ENCODE measurements around the gene ZNF865. TPM values are rescaled to one million over a fixed set of nuclear protein-coding genes. Genes with fewer than 3 reads are reported as not detected.

Gene ZNF865
- total RNA-seq, 1 donor from 2014 or later, result 2.9 TPM

- no peak for DNase-seq (ENCODE audit: low read depth)
Observed at GRCh38 chr19:55656552-55656951, 51.1 kb downstream of the ZNF865 start.

GRCh38 chr19:55656988-55657747, 51.7 kb downstream of the ZNF865 start:
- DNase-seq (ENCODE audit: low read depth), result no peak

GRCh38 chr19:55658846-55659459, 53.5 kb downstream of the ZNF865 start:
- no peak for DNase-seq (ENCODE audit: low read depth)

GRCh38 chr19:55659822-55660221, 54.4 kb downstream of the ZNF865 start:
- no peak for DNase-seq (ENCODE audit: low read depth)

GRCh38 chr19:55660404-55660803, 55.0 kb downstream of the ZNF865 start:
- no peak for DNase-seq (ENCODE audit: low read depth)

- no peak for DNase-seq (ENCODE audit: low read depth)
Observed at GRCh38 chr19:55660991-55661390, 55.5 kb downstream of the ZNF865 start.

GRCh38 chr19:55661826-55662225, 56.4 kb downstream of the ZNF865 start:
- no peak for DNase-seq (ENCODE audit: low read depth)

- DNase-seq (ENCODE audit: low read depth), result no peak
Observed at GRCh38 chr19:55663846-55664536, 58.5 kb downstream of the ZNF865 start.

- DNase-seq (ENCODE audit: low read depth), result no peak
Observed at GRCh38 chr19:55666343-55667005, 61.0 kb downstream of the ZNF865 start.

Other genes starting within 250 kb of the ZNF865 start
- not detected in 2 replicates for gene GARIN5B, start 242.4 kb upstream of the ZNF865 start, total RNA-seq
- 0.19 and 0.83 TPM in 2 replicates for gene IL11, start 235.2 kb upstream of the ZNF865 start, total RNA-seq
- not detected in 2 replicates for gene TMEM190, start 228.8 kb upstream of the ZNF865 start, total RNA-seq
- gene TMEM238, start 221.4 kb upstream of the ZNF865 start, total RNA-seq, result not detected in 2 replicates
- 321 and 447 TPM in 2 replicates for gene RPL28, start 219.7 kb upstream of the ZNF865 start, total RNA-seq
- 39.8 and 54.9 TPM in 2 replicates for gene UBE2S, start 197.9 kb upstream of the ZNF865 start, total RNA-seq
- not detected in 2 replicates for gene SHISA7, start 162.3 kb upstream of the ZNF865 start, total RNA-seq
- 152 and 196 TPM in 2 replicates for gene ISOC2, start 144.0 kb upstream of the ZNF865 start, total RNA-seq
- not detected in 2 replicates for gene C19orf85, start 140.9 kb upstream of the ZNF865 start, total RNA-seq
- 7.1 and 12.3 TPM in 2 replicates for gene ZNF628, start 129.0 kb upstream of the ZNF865 start, total RNA-seq
- 24.7 and 26.4 TPM in 2 replicates for gene NAT14, start 120.5 kb upstream of the ZNF865 start, total RNA-seq
- 1.2 and 2.1 TPM in 2 replicates for gene SSC5D, start 117.2 kb upstream of the ZNF865 start, total RNA-seq
- 39.9 and 84.5 TPM in 2 replicates for gene SBK2, start 68.5 kb upstream of the ZNF865 start, total RNA-seq
- gene SBK3, start 60.1 kb upstream of the ZNF865 start, total RNA-seq, result 1.4 and 5.1 TPM in 2 replicates
- gene ZNF579, start 24.8 kb upstream of the ZNF865 start, total RNA-seq, result 13.1 and 13.3 TPM in 2 replicates
- 5.3 and 9.1 TPM in 2 replicates for gene FIZ1, start 6.1 kb upstream of the ZNF865 start, total RNA-seq
- gene ZNF524, start 5.4 kb upstream of the ZNF865 start, total RNA-seq, result 21.9 and 29.8 TPM in 2 replicates
- gene ZNF784, start 18.9 kb downstream of the ZNF865 start, total RNA-seq, result 8.7 and 9.3 TPM in 2 replicates
- gene ZNF580, start 35.4 kb downstream of the ZNF865 start, total RNA-seq, result 10.2 and 14.7 TPM in 2 replicates
- 11.4 and 13.2 TPM in 2 replicates for gene ZNF581, start 38.0 kb downstream of the ZNF865 start, total RNA-seq
- gene CCDC106, start 42.6 kb downstream of the ZNF865 start, total RNA-seq, result 23.5 and 25.5 TPM in 2 replicates
- 63.8 and 67.0 TPM in 2 replicates for gene U2AF2, start 49.4 kb downstream of the ZNF865 start, total RNA-seq
- gene EPN1, start 69.6 kb downstream of the ZNF865 start, total RNA-seq, result 73.4 and 93.4 TPM in 2 replicates
- gene NLRP9, start 132.8 kb downstream of the ZNF865 start, total RNA-seq, result not detected in 2 replicates
- not detected in 2 replicates for gene RFPL4A, start 153.4 kb downstream of the ZNF865 start, total RNA-seq
- gene RFPL4AL1, start 163.5 kb downstream of the ZNF865 start, total RNA-seq, result not detected in 2 replicates
- gene NLRP11, start 226.4 kb downstream of the ZNF865 start, total RNA-seq, result not detected in 2 replicates
- gene NLRP4, start 230.9 kb downstream of the ZNF865 start, total RNA-seq, result not detected in 2 replicates